HG02973 (cell line): ENCODE results near the gene ASIC4.

Experiments used
- ATAC-seq: cut with Tn5 transposase; IDR thresholded peaks from one replicate; pipeline ENCODE4 v1.9.1; 2021; ENCODE audit warnings: moderate library complexity; ENCODE audit not compliant: unreplicated experiment

ASIC4 gene

DNA sequence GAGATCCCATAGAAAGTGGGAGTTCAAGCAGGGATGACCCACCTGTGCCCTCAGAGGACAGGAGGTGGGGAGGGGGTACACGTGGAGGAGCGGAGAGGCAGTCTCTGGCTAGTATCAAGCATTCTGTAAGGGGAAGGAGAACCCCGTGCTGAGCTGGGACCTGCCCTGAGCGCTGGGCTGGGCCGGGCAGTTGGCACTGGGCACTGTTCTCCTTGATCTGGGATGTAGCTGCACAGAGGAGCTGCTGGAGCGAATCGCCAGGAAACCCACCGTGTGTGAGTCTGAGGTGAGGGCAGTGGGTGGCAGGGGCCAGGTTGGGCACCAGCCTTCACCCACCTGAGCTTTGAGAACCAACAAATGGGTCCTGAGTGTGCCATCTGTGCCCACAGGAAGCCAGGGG lies 35.4 kb upstream of the ASIC4 start:
- no peak for ATAC-seq

- no peak for ATAC-seq
Measured at GRCh38 chr2:219480004-219480403, 34.3 kb upstream of the ASIC4 start.

DNA sequence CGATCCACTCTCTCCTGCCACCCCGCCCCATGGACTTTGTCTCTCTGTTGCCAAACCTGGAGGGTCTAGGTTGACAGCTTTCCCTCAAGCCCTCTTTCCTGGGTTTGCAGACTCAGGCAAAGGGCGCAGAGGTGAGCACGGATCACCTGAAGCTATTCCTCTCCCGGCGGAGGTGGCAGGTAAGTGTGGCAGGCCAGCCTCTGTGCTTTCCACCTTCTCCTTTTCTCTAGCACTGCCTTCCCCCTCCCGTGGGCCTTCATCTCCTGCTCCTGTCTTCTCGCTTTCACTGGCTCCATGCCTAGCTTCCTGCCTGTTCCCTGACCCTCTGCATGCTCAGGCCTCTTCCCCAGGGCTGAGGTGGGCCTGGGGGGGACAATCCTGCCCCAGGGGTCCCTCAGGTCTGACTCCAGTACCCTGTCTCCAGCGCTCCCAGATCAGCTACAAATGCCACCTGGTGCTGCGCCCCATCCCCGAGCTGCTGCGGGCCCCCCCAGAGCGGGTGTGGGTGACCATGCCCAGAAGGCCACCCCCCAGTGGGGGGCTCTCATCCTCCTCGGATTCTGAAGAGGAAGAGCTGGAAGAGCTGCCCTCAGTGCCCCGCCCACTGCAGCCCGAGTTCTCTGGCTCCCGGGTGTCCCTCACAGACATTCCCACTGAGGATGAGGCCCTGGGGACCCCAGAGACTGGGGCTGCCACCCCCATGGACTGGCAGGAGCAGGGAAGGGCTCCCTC lies 31.4 kb upstream of the ASIC4 start:
- ATAC-seq = no peak

DNA sequence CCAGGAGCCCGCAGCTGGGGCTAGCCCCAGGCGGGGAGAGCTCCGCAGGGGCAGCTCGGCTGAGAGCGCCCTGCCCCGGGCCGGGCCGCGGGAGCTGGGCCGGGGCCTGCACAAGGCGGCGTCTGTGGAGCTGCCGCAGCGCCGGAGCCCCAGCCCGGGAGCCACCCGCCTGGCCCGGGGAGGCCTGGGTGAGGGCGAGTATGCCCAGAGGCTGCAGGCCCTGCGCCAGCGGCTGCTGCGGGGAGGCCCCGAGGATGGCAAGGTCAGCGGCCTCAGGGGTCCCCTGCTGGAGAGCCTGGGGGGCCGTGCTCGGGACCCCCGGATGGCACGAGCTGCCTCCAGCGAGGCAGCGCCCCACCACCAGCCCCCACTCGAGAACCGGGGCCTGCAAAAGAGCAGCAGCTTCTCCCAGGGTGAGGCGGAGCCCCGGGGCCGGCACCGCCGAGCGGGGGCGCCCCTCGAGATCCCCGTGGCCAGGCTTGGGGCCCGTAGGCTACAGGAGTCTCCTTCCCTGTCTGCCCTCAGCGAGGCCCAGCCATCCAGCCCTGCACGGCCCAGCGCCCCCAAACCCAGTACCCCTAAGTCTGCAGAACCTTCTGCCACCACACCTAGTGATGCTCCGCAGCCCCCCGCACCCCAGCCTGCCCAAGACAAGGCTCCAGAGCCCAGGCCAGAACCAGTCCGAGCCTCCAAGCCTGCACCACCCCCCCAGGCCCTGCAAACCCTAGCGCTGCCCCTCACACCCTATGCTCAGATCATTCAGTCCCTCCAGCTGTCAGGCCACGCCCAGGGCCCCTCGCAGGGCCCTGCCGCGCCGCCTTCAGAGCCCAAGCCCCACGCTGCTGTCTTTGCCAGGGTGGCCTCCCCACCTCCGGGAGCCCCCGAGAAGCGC lies 30.6 kb upstream of the ASIC4 start:
- ATAC-seq = no peak

- ATAC-seq = no peak
Measured at GRCh38 chr2:219484343-219485200, 29.7 kb upstream of the ASIC4 start.

- no peak for ATAC-seq
Measured at GRCh38 chr2:219485201-219485580, 29.1 kb upstream of the ASIC4 start.

- no peak for ATAC-seq
Measured at GRCh38 chr2:219486380-219486959, 27.8 kb upstream of the ASIC4 start.

GRCh38 chr2:219488149-219488843 lies 26.0 kb upstream of the ASIC4 start:
- no peak for ATAC-seq

DNA sequence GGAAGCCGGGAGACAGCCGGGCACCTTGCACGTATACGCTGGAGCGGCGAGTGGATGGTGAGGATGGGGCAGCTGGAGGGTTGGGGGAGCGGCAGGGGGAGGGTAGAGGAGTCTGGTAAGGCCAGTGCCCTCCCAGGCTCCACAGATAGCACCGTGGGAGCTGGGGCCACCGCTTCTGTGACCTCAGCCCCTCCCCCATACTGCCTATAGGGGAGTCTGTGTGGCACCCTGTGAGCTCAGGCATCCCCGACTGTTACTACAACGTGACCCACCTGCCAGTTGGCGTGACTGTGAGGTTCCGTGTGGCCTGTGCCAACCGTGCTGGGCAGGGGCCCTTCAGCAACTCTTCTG lies 25.5 kb upstream of the ASIC4 start:
- no peak for ATAC-seq

GRCh38 chr2:219489315-219489714 lies 25.0 kb upstream of the ASIC4 start:
- ATAC-seq = no peak

DNA sequence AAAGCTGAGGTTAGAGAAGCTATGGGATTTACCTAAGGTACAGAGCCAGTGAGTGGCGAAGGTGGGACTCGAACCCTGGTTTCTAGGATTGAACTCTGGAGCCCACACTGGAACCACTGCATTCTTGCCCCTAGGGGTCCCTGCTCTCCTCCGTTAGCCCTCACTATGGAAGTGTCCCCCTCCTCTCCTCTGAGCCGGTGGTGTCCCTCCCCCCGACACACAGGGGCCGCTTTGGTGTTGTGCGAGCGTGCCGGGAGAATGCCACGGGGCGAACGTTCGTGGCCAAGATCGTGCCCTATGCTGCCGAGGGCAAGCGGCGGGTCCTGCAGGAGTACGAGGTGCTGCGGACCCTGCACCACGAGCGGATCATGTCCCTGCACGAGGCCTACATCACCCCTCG lies 24.1 kb upstream of the ASIC4 start:
- no peak for ATAC-seq

DNA sequence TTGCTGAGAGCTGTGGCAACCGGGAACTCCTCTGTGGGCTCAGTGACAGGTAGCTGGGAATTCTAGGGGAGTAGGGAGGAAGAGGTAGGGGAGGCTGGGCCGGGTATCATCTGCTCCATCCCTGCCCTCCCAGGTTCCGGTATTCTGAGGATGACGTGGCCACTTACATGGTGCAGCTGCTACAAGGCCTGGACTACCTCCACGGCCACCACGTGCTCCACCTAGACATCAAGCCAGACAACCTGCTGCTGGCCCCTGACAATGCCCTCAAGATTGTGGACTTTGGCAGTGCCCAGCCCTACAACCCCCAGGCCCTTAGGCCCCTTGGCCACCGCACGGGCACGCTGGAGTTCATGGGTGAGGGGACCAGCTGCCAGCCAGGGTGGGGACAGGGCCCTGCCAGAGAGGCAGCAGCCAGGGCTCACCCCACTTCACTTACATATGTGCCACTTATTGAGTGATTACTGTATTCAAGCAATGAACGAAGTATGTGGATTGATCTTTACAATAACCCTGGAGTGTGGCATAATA lies 23.6 kb upstream of the ASIC4 start:
- ATAC-seq = no peak

DNA sequence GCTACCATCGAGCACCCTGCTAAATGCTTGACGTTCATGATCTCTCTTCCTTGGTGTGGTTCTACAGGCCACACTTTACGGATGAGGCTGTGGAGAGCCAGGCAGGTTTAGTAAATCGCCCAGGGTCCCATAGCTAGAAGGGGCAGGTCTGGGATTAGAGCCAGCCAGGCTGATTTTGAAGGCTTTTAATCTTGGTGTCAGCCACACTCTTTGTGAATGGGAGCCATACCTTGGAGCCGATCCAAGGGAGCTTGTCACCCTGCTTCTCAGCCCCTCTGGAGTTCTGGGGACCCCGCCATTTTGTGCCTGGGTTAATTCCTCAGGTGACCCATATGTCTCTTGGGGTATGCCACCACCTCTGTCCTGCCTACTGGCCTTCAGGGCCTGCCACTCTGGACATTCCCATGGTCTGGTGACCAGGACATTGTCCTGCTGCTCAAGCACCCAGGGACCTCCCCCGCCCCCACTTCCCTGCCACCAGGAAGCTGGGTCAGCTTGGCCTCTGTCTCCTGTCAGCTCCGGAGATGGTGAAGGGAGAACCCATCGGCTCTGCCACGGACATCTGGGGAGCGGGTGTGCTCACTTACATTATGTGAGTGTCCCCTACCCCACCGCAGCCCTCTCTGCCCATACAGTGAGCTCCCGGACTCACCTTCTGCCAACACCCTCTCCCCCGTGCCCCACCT lies 22.9 kb upstream of the ASIC4 start:
- no peak for ATAC-seq

DNA sequence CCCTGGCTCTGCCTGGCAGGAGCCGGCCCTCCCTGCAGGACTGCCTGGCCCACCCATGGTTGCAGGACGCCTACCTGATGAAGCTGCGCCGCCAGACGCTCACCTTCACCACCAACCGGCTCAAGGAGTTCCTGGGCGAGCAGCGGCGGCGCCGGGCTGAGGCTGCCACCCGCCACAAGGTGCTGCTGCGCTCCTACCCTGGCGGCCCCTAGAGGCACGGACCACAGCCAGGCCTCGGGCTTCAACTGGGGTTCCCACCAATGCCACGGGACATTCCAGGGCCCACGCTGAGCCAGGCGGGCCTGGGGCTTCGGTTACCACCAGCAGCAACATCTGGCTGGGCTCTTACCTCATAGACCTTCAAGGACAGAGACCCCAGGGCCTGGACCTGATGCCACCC lies 21.7 kb upstream of the ASIC4 start:
- ATAC-seq = no peak

GRCh38 chr2:219493086-219493485 lies 21.2 kb upstream of the ASIC4 start:
- ATAC-seq = no peak

DNA sequence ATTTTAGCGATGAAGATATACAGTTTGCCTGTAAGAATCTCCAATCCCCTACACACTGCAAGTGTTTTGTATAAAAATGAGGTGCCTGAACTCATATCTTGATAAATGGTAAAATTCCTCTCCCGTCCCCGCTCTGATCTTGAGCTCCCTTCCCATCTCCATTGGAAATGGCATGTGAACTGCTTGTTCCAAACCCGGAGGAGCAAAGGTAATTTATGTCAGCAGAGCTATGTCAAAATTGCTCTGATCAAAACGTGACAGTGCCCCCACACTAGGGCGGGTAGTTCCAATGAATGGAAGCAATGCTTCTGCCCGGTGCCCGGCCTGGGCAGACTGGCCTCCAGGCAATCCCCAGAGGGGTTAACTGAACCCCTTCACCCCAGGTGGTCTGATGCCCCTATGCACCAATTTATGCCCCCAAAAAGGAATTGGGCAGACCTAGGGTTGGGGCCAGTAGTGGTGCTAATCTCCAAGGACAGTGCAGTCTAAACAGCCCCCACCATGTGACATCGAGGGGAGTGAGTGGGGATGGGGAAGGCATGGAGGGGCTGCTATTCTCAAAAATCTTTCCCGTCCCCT lies 19.2 kb upstream of the ASIC4 start:
- ATAC-seq = no peak

DNA sequence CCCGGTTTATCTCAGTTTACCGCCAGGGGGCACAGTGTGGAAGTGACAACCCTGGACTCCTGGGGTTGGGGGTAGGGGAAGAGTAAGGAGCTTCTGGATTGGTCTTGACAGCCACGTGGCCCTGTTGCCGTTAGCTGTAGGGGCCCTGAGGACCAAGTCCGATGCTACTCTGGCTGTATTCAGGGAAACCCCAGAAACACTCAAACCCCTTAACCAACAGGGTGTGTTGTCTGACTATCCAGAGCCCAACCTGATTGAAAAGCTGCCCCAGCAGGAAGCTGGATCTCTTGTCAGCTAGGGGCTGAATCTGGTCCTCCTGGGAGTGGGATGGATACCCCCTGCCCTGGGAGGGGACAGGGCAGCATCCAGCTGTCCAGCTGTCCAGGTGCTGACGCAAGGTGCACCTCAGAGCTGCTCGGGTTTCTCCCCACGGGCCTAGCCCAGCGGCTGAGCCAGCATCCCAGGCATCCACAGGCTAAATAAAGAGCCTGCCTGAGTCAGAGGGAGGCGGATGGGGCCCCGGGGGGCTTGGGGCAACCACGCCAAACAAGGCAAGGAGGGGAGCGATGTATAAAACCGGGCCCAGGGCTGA lies 18.7 kb upstream of the ASIC4 start:
- ATAC-seq = no peak

GRCh38 chr2:219496247-219496824 lies 17.9 kb upstream of the ASIC4 start:
- ATAC-seq = no peak
